GM23338 (cell line): ENCODE measurements around the gene RELN. TPM values are rescaled to one million over a fixed set of nuclear protein-coding genes. Genes with fewer than 3 reads are reported as not detected.
A peak's percentile ranks its signal among the peaks of the same experiment; 100 is the strongest.

Experiments
- ATAC-seq: fragments of 200-7000 bp; cut with Tn5 transposase; 3 replicates; pipeline ENCODE4 v1.9.1; 2020
- DNase-seq: peaks from one replicate; pipeline ENCODE4 v3.0.0-alpha.2; 2015; ENCODE audit warnings: low spot score
- H2AFZ ChIP-seq: fragments of 200-600 bp; sonication (generic); 2 replicates; pipeline ENCODE4 v1.8.0; 2016; ENCODE audit warnings: antibody characterized with exemption, mild to moderate bottlenecking, moderate library complexity
- H3F3A ChIP-seq: fragments of 200-600 bp; sonication (generic); replicated peaks from 2 replicates; pipeline ENCODE4 v1.8.0; 2017; ENCODE audit warnings: antibody characterized with exemption, mixed run types, low read depth
- H3K27ac ChIP-seq: fragments of 200-600 bp; sonication (generic); 2 replicates; pipeline ENCODE4 v1.6.1; 2016; ENCODE audit warnings: low read depth
- H3K27me3 ChIP-seq: fragments of 200-600 bp; sonication (generic); 2 replicates; pipeline ENCODE4 v1.8.0; 2016; ENCODE audit warnings: mild to moderate bottlenecking, mixed run types, moderate library complexity; ENCODE audit not compliant: insufficient read depth
- H3K36me3 ChIP-seq: fragments of 200-600 bp; sonication (generic); 2 replicates; pipeline ENCODE4 v1.8.0; 2016; ENCODE audit warnings: mild to moderate bottlenecking; ENCODE audit not compliant: insufficient read depth
- H3K4me1 ChIP-seq: fragments of 200-600 bp; sonication (generic); 2 replicates; pipeline ENCODE4 v1.8.0; 2016; ENCODE audit warnings: mild to moderate bottlenecking, moderate library complexity; ENCODE audit not compliant: insufficient read depth
- H3K4me2 ChIP-seq: fragments of 200-600 bp; sonication (generic); 2 replicates; pipeline ENCODE4 v1.7.1; 2017; ENCODE audit warnings: mixed run types
- H3K4me3 ChIP-seq: fragments of 200-600 bp; sonication (generic); 2 replicates; pipeline ENCODE4 v1.6.1; 2016; ENCODE audit warnings: mixed run types
- H3K79me2 ChIP-seq: fragments of 200-600 bp; sonication (generic); replicated peaks from 2 replicates; pipeline ENCODE4 v1.8.0; 2017; ENCODE audit warnings: mild to moderate bottlenecking; ENCODE audit not compliant: insufficient read depth
- H3K9me2 ChIP-seq: fragments of 200-600 bp; sonication (generic); 2 replicates; pipeline ENCODE4 v1.8.0; 2017; ENCODE audit not compliant: insufficient read depth
- H4K20me1 ChIP-seq: fragments of 200-600 bp; sonication (generic); replicated peaks from 2 replicates; pipeline ENCODE4 v1.8.0; 2017; ENCODE audit warnings: mild to moderate bottlenecking; ENCODE audit not compliant: insufficient read depth
- H3K27ac Mint-ChIP-seq: 2 replicates; pipeline ENCODE4 v1.8.0; 2020; ENCODE audit warnings: inconsistent platforms, mild to moderate bottlenecking, moderate library complexity, mixed read lengths
- H3K27me3 Mint-ChIP-seq: 3 replicates; pipeline ENCODE4 v1.8.0; 2022; ENCODE audit warnings: low read depth, mild to moderate bottlenecking, moderate library complexity, mixed read lengths, inconsistent platforms; ENCODE audit not compliant: insufficient read depth, poor library complexity
- H3K36me3 Mint-ChIP-seq: 3 replicates; pipeline ENCODE4 v1.8.0; 2021; ENCODE audit warnings: low read depth, mild to moderate bottlenecking, inconsistent platforms, moderate library complexity, mixed read lengths
- H3K4me1 Mint-ChIP-seq: 3 replicates; pipeline ENCODE4 v1.8.0; 2020; ENCODE audit warnings: mild to moderate bottlenecking, inconsistent platforms, mixed read lengths
- H3K4me3 Mint-ChIP-seq: 3 replicates; pipeline ENCODE4 v1.8.0; 2021; ENCODE audit warnings: moderate library complexity, mild to moderate bottlenecking, inconsistent platforms, mixed read lengths
- H3K9me3 Mint-ChIP-seq: 3 replicates; pipeline ENCODE4 v1.8.0; 2020; ENCODE audit warnings: moderate library complexity, mild to moderate bottlenecking, inconsistent platforms, mixed read lengths
- CREB1 ChIP-seq: fragments of 250-450 bp; sonication (Bioruptor Pico); IDR thresholded peaks from 2 replicates; pipeline ENCODE4 v1.5.0; 2020; ENCODE audit warnings: low read depth, mild to moderate bottlenecking, moderate library complexity
- CTCF ChIP-seq, 2 experiments: fragments of 200-600 bp in 1 of 2; sonication (generic) in 1 of 2; conservative IDR thresholded peaks; 2 replicates each; pipeline versions ENCODE4 v1.5.1 to v1.6.1; 2016 to 2017; ENCODE audit warnings: antibody characterized with exemption in 2 of 2, low read depth in 2 of 2, mild to moderate bottlenecking in 2 of 2, moderate library complexity in 1 of 2
- ETS1 ChIP-seq: IDR thresholded peaks from 2 replicates; pipeline ENCODE4 v1.6.1; 2016; ENCODE audit warnings: antibody characterized with exemption
- EZH2 ChIP-seq: fragments of 200-600 bp; sonication (generic); IDR thresholded peaks from one replicate; pipeline ENCODE4 v1.8.0; 2017; ENCODE audit warnings: antibody characterized with exemption, mild to moderate bottlenecking, low read depth; ENCODE audit not compliant: unreplicated experiment
- JUNB ChIP-seq: IDR thresholded peaks from one replicate; pipeline ENCODE4 v1.6.1; 2016; ENCODE audit warnings: antibody characterized with exemption; ENCODE audit not compliant: unreplicated experiment
- NANOG ChIP-seq: IDR thresholded peaks from 2 replicates; pipeline ENCODE4 v1.6.1; 2016; ENCODE audit warnings: antibody characterized with exemption, borderline replicate concordance
- REST ChIP-seq: IDR thresholded peaks from one replicate; pipeline ENCODE4 v1.6.1; 2018; ENCODE audit warnings: antibody characterized with exemption; ENCODE audit not compliant: unreplicated experiment
- ZNF331 ChIP-seq: fragments of 250-450 bp; sonication (Bioruptor Pico); IDR thresholded peaks from 2 replicates; pipeline ENCODE4 v1.5.0; 2020; ENCODE audit warnings: low read depth, mild to moderate bottlenecking, moderate library complexity
- polyA plus RNA-seq: library from polyadenylated mRNA; unstranded; fragments of >200 nt; fragmentation: Nextera tagmentation; extraction: Ambion mirVana; gene quantifications from 2 replicates; pipeline ENCODE4 v1.2.1, GENCODE V29; 2016
- total RNA-seq: library from RNA; depleted of rRNA; stranded (reverse); fragments of >200 nt; shearing (Covaris generic); gene quantifications from 2 replicates; pipeline ENCODE4 v1.2.3, GENCODE V29; 2014

RELN gene
- total and polyA plus RNA-seq, 2 experiments from 2014 or later = 0.10 to 0.76 TPM

GRCh38 chr7:103598326-103598905 lies 391.0 kb downstream of the RELN start:
- Histone ChIP-seq H3K79me2 (no peaks in the 10 kb centered on the region), H3F3A (no peaks in the 10 kb centered on the region), H2AFZ (no peak overlapping the region), H3K27ac (no peak overlapping the region), H3K4me3 (no peak overlapping the region), H3K36me3 (no peaks in the 10 kb centered on the region), H3K27me3 (no peaks in the 10 kb centered on the region), H4K20me1 (no peaks in the 10 kb centered on the region), H3K9me2 (no peaks in the 10 kb centered on the region), H3K4me2 (no peak overlapping the region), H3K4me1 (no peaks in the 10 kb centered on the region)
- no peaks in the 10 kb centered on the region for H3K36me3 Mint-ChIP-seq
- H3K9me3 Mint-ChIP-seq = no peaks in the 10 kb centered on the region
- H3K27me3 Mint-ChIP-seq = no peaks in the 10 kb centered on the region
- no peak overlapping the region for H3K4me3 Mint-ChIP-seq
- TF ChIP-seq ETS1 (no peak), NANOG (no peak), EZH2 (no peak), JUNB (no peak), CREB1 (CRISPR knock-in tag) (no peak), REST (no peak)
- no peak overlapping the region for H3K27ac Mint-ChIP-seq
- 0 out of 3 replicates have a peak, but pooled peaks cover 2% of the 10 kb centered on the region for H3K4me1 Mint-ChIP-seq
- DNase-seq (no peak), ATAC-seq (no peak)

GRCh38 chr7:103597606-103598005 lies 391.9 kb downstream of the RELN start:
- Mint-ChIP-seq H3K36me3 (no peaks in the 10 kb centered on the region), H3K9me3 (no peaks in the 10 kb centered on the region), H3K4me1 (0 out of 3 replicates have a peak, but pooled peaks cover 2% of the 10 kb centered on the region), H3K4me3 (no peak overlapping the region), H3K27ac (no peak overlapping the region), H3K27me3 (no peaks in the 10 kb centered on the region)
- H3K9me2 ChIP-seq = no peaks in the 10 kb centered on the region
- no peaks in the 10 kb centered on the region for H3K27me3 ChIP-seq
- H3K4me2 ChIP-seq = no peak overlapping the region
- no peak for ATAC-seq
- no peak for TF ChIP-seq ZNF331 (CRISPR knock-in tag)
- TF ChIP-seq ETS1 = no peak
- TF ChIP-seq EZH2 = no peak
- TF ChIP-seq CTCF (conservative IDR thresholded peaks at IDR 0.05; ENCODE audit: low read depth in 2 of 2) = no peak
- no peak for TF ChIP-seq JUNB
- TF ChIP-seq NANOG = no peak
- H4K20me1 ChIP-seq = no peaks in the 10 kb centered on the region
- H3K4me1 ChIP-seq = no peaks in the 10 kb centered on the region
- no peaks in the 10 kb centered on the region for H3K36me3 ChIP-seq
- H2AFZ ChIP-seq = peak overlapping the region; percentile 8; the same call in 1 of the 2 replicates
- no peak overlapping the region for H3K4me3 ChIP-seq
- H3K79me2 ChIP-seq = no peaks in the 10 kb centered on the region
- H3K27ac ChIP-seq = no peak overlapping the region
- H3F3A ChIP-seq = no peaks in the 10 kb centered on the region
- DNase-seq = no peak
